HEK293 (cell line): ENCODE data around the gene CDO1.

Experiments
- CTCF ChIP-seq: fragments of 450-650 bp; formaldehyde crosslinking; IDR thresholded peaks from 2 replicates; pipeline ENCODE4 v1.5.1; 2016; ENCODE audit warnings: missing biosample characterization, missing genetic modification characterization
- ELK4 ChIP-seq: IDR thresholded peaks from 2 replicates; pipeline ENCODE4 v1.6.1; 2011; ENCODE audit warnings: mild to moderate bottlenecking, low read depth, low read length, borderline replicate concordance
- OVOL3 ChIP-seq: fragments of 450-650 bp; formaldehyde crosslinking; IDR thresholded peaks from 2 replicates; pipeline ENCODE4 v1.5.1; 2016; ENCODE audit warnings: missing biosample characterization, missing genetic modification characterization
- REST ChIP-seq: fragments of 450-650 bp; formaldehyde crosslinking; IDR thresholded peaks from 2 replicates; pipeline ENCODE4 v1.5.1; 2016; ENCODE audit warnings: missing biosample characterization, missing genetic modification characterization
- ZBTB10 ChIP-seq: fragments of 450-650 bp; formaldehyde crosslinking; IDR thresholded peaks from 2 replicates; pipeline ENCODE4 v1.5.1; 2016; ENCODE audit warnings: missing biosample characterization, missing genetic modification characterization
- ZNF221 ChIP-seq: fragments of 450-650 bp; formaldehyde crosslinking; IDR thresholded peaks from 2 replicates; pipeline ENCODE4 v1.5.1; 2017; ENCODE audit warnings: missing biosample characterization, missing genetic modification characterization, borderline replicate concordance
- ZNF362 ChIP-seq: fragments of 450-650 bp; formaldehyde crosslinking; IDR thresholded peaks from 2 replicates; pipeline ENCODE4 v1.5.1; 2016; ENCODE audit warnings: missing biosample characterization, missing genetic modification characterization
- ZNF426 ChIP-seq: fragments of 450-650 bp; formaldehyde crosslinking; IDR thresholded peaks from 2 replicates; pipeline ENCODE4 v1.5.1; 2017; ENCODE audit warnings: missing biosample characterization, missing genetic modification characterization, mild to moderate bottlenecking, inconsistent platforms, moderate library complexity

GRCh38 chr5:115778417-115778816, 38.0 kb downstream of the CDO1 start:
- no peak for TF ChIP-seq REST (tag by site-specific recombination)
- TF ChIP-seq ZNF362: no peak
- TF ChIP-seq ELK4: no peak
- TF ChIP-seq CTCF (tag by site-specific recombination): no peak
- TF ChIP-seq ZNF426 (tag by site-specific recombination): no peak
- TF ChIP-seq ZBTB10: no peak
- TF ChIP-seq OVOL3 (tag by site-specific recombination): no peak
- no peak for TF ChIP-seq ZNF221 (tag by site-specific recombination)
